CD4-positive, alpha-beta memory T cell (primary cell): ENCODE results near the gene YIPF3. TPM values are rescaled to one million over a fixed set of nuclear protein-coding genes. Genes with fewer than 3 reads are reported as not detected.
"Not testable (repeated sequence)": the region's sequence is repeated elsewhere in the genome, so short reads cannot be mapped to it uniquely, and the experiment has no call there.

Source experiments
- CTCF ChIA-PET: fragments of 350-600 bp; sonication (Branson Sonifier 250); formaldehyde crosslinking; loops from one replicate; lab custom pipeline; 2021; ENCODE audit warnings: inconsistent platforms; ENCODE audit not compliant: partially characterized antibody; lab: Charles Lee
- POLR2A ChIA-PET: fragments of 350-600 bp; sonication (Branson Sonifier 250); formaldehyde crosslinking; loops from one replicate; lab custom pipeline; 2021; ENCODE audit not compliant: partially characterized antibody; lab: Charles Lee
- DNase-seq, 5 donors: peaks; one replicate each; pipeline versions ENCODE4 v3.0.0 to v3.0.0-alpha.2; 2020 to 2022; ENCODE audit warnings: mixed read lengths in 1 of 5
- H3K27ac ChIP-seq: one replicate; pipeline ENCODE4 v1.7.0; 2013; ENCODE audit warnings: low read depth, low read length
- H3K27me3 ChIP-seq: 2 replicates; pipeline ENCODE4 v1.7.0; 2013; ENCODE audit warnings: mild to moderate bottlenecking, low read length, moderate library complexity; ENCODE audit not compliant: insufficient read depth
- H3K36me3 ChIP-seq: 2 replicates; pipeline ENCODE4 v1.7.0; 2013; ENCODE audit warnings: mild to moderate bottlenecking, low read length, moderate library complexity; ENCODE audit not compliant: insufficient read depth
- H3K4me1 ChIP-seq: 2 replicates; pipeline ENCODE4 v1.7.0; 2013; ENCODE audit warnings: mild to moderate bottlenecking, low read length, moderate library complexity; ENCODE audit not compliant: insufficient read depth
- H3K4me3 ChIP-seq, 2 donors: one replicate each; pipeline ENCODE4 v1.7.0; 2013; ENCODE audit warnings: low read length in 2 of 2, mild to moderate bottlenecking in 1 of 2
- H3K9me3 ChIP-seq, 2 donors: one replicate each; pipeline ENCODE4 v1.7.0; 2013; ENCODE audit warnings: low read length in 2 of 2, control low read depth in 1 of 2; ENCODE audit not compliant: control insufficient read depth in 1 of 2
- H3K27ac Mint-ChIP-seq, 7 donors: one replicate each; pipeline ENCODE4 v1.8.0; 2020 to 2021; ENCODE audit warnings: mixed read lengths in 7 of 7, mild to moderate bottlenecking in 6 of 7, inconsistent platforms in 3 of 7, moderate library complexity in 3 of 7
- H3K27me3 Mint-ChIP-seq, 2 donors: one replicate each; pipeline ENCODE4 v1.8.0; 2020 to 2021; ENCODE audit warnings: mixed read lengths in 2 of 2
- H3K36me3 Mint-ChIP-seq, 2 donors: one replicate each; pipeline ENCODE4 v1.8.0; 2020 to 2021; ENCODE audit warnings: mixed read lengths in 2 of 2, inconsistent platforms in 1 of 2, mild to moderate bottlenecking in 1 of 2
- H3K4me1 Mint-ChIP-seq, 4 donors: one replicate each; pipeline ENCODE4 v1.8.0; 2020 to 2021; ENCODE audit warnings: mixed read lengths in 4 of 4, mild to moderate bottlenecking in 1 of 4
- H3K4me3 Mint-ChIP-seq, 8 donors: one replicate each; pipeline ENCODE4 v1.8.0; 2020 to 2021; ENCODE audit warnings: mixed read lengths in 8 of 8, mild to moderate bottlenecking in 7 of 8, moderate library complexity in 6 of 8, inconsistent platforms in 3 of 8
- H3K9me3 Mint-ChIP-seq, 8 donors: one replicate each; pipeline ENCODE4 v1.8.0; 2020 to 2021; ENCODE audit warnings: mixed read lengths in 8 of 8, mild to moderate bottlenecking in 5 of 8, inconsistent platforms in 3 of 8, moderate library complexity in 1 of 8
- intact Hi-C: fragments of 100-400 bp; cut with micrococcal nuclease; formaldehyde crosslinking; loops from one replicate; pipeline ENCODE4 v1.15.1; 2023
- polyA plus RNA-seq, 2 donors: library from polyadenylated mRNA; unstranded; fragments of 300-500 nt; fragmentation: Illumina TruSeq; gene quantifications; one replicate each; pipeline ENCODE4 v1.2.3, GENCODE V29; 2021
- total RNA-seq, 2 experiments: library from RNA; stranded (reverse); gene quantifications; one replicate each; pipeline ENCODE4 v1.2.3, GENCODE V29; 2021

The YIPF3 gene
- total and polyA plus RNA-seq, 4 experiments from 2014 or later = 74.8 to 94.7 (median 82.5) TPM

GRCh38 chr6:43499028-43499815, 17.5 kb downstream of the YIPF3 start:
- DNase-seq = no peak
- Histone ChIP-seq H3K9me3 (no peaks in the 10 kb centered on the region), H3K27ac (no peak overlapping the region), H3K27me3 (no peaks in the 10 kb centered on the region), H3K36me3 (peaks cover 45% of the 10 kb centered on the region), H3K4me1 (peaks cover 20% of the 10 kb centered on the region), H3K4me3 (no peak overlapping the region)
- ChIA-PET POLR2A (interaction anchor here (0.7 to 1.6 kb wide), 2 partner anchors 8 to 16 kb away, joined by 3 to 4 read pairs; no protein-coding TSS in a partner anchor), CTCF (interaction anchor here (1.1 kb wide), 1 partner anchor 45 kb away, joined by 3 read pairs; no protein-coding TSS in a partner anchor)
- H3K27me3 Mint-ChIP-seq = no peaks in the 10 kb centered on the region
- H3K36me3 Mint-ChIP-seq = peaks cover 39 to 58% of the 10 kb centered on the region in 2 donors
- intact Hi-C loops = no loop called here
- peak overlapping the region in 3 of 7 donors; percentile 13 to 86 (median 18) for H3K27ac Mint-ChIP-seq
- H3K4me1 Mint-ChIP-seq = peaks cover 9 to 21% (median 14%) of the 10 kb centered on the region in 4 donors
- no peaks in the 10 kb centered on the region for H3K9me3 Mint-ChIP-seq
- no peak overlapping the region for H3K4me3 Mint-ChIP-seq

GRCh38 chr6:43498291-43498690, 18.4 kb downstream of the YIPF3 start:
- Mint-ChIP-seq H3K36me3 (peaks cover 33 to 52% of the 10 kb centered on the region in 2 donors), H3K4me1 (peaks cover 13 to 28% (median 22%) of the 10 kb centered on the region in 4 donors), H3K27ac (peak overlapping the region in 2 of 7 donors; percentile 62 to 82)
- DNase-seq, H3K27me3 Mint-ChIP-seq, intact Hi-C loops, H3K4me3 Mint-ChIP-seq, H3K27me3 ChIP-seq, H3K4me3 ChIP-seq, H3K27ac ChIP-seq, H3K9me3 Mint-ChIP-seq, H3K9me3 ChIP-seq: not testable (repeated sequence)
- CTCF ChIA-PET = interaction anchor here (0.6 to 1.7 kb wide), 5 partner anchors 9 to 518 kb away, joined by 3 to 7 read pairs (median 3); partner anchors contain the start of gene LRRC73
- POLR2A ChIA-PET = interaction anchor here (1.1 to 1.6 kb wide), 3 partner anchors 9 to 43 kb away, joined by 3 to 4 read pairs (median 3); partner anchors contain the start of gene DLK2
- H3K36me3 ChIP-seq = peaks cover 43% of the 10 kb centered on the region
- H3K4me1 ChIP-seq = peaks cover 30% of the 10 kb centered on the region

DNA sequence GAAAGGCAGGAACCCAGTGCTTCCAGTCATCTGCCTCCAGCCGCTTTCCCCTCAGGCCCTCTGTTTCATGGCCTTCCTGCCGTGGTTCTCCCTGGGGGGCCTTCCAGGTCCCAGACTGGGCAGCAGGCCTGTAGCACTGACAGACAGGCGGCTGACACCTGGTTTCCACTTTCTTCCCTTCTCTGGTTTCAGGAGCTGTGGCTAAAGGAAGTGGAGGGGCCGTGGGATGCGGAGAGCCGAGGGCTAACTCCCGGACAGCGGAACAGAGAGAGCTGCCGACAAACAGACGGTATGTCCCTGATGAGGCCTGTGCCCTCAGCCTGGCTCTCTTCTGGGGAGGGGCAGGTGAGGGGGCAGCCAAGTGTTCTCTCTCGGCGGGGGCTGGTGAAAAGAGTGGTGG, 19.0 kb downstream of the YIPF3 start:
- H3K36me3 ChIP-seq = peaks cover 37% of the 10 kb centered on the region
- peaks cover 33% of the 10 kb centered on the region for H3K4me1 ChIP-seq
- Mint-ChIP-seq H3K4me3 (no peak overlapping the region), H3K4me1 (peaks cover 16 to 32% (median 27%) of the 10 kb centered on the region in 4 donors), H3K36me3 (peaks cover 27 to 47% of the 10 kb centered on the region in 2 donors), H3K27ac (peak overlapping the region in 5 of 7 donors; percentile 47 to 83 (median 62)), H3K27me3 (no peaks in the 10 kb centered on the region), H3K9me3 (no peaks in the 10 kb centered on the region)
- intact Hi-C loops = no loop called here
- H3K4me3 ChIP-seq = no peak overlapping the region
- POLR2A ChIA-PET = interaction anchor here (1.1 to 1.5 kb wide), 2 partner anchors 18 to 43 kb away, joined by 3 read pairs; partner anchors contain the start of gene DLK2
- H3K27me3 ChIP-seq = no peaks in the 10 kb centered on the region
- no peaks in the 10 kb centered on the region for H3K9me3 ChIP-seq
- DNase-seq = no peak
- no peak overlapping the region for H3K27ac ChIP-seq
- CTCF ChIA-PET = interaction anchor here (0.6 to 9.1 kb wide), 5 partner anchors 7 to 518 kb away, joined by 3 to 108 read pairs (median 4); partner anchors contain the start of gene LRRC73

- peaks cover 33% of the 10 kb centered on the region for H3K4me1 ChIP-seq
- no peak overlapping the region for H3K27ac ChIP-seq
- H3K4me1 Mint-ChIP-seq = peaks cover 20 to 37% (median 27%) of the 10 kb centered on the region in 4 donors
- intact Hi-C loops = no loop called here
- H3K9me3 ChIP-seq = no peaks in the 10 kb centered on the region
- H3K27me3 ChIP-seq = no peaks in the 10 kb centered on the region
- peak overlapping the region in 4 of 7 donors; percentile 47 to 83 (median 72) for H3K27ac Mint-ChIP-seq
- DNase-seq = no peak
- H3K36me3 ChIP-seq = peaks cover 31% of the 10 kb centered on the region
- H3K36me3 Mint-ChIP-seq = peaks cover 21 to 41% of the 10 kb centered on the region in 2 donors
- no peaks in the 10 kb centered on the region for H3K27me3 Mint-ChIP-seq
- CTCF ChIA-PET = interaction anchor here (1.7 to 9.1 kb wide), 3 partner anchors 7 to 42 kb away, joined by 4 to 108 read pairs (median 30); partner anchors contain the start of genes DLK2 and LRRC73
- POLR2A ChIA-PET = interaction anchor here (1.5 kb wide), 1 partner anchor 42 kb away, joined by 3 read pairs; the partner anchor contains the start of gene DLK2
- H3K9me3 Mint-ChIP-seq = no peaks in the 10 kb centered on the region
- no peak overlapping the region for H3K4me3 Mint-ChIP-seq
- no peak overlapping the region for H3K4me3 ChIP-seq
These were observed 19.7 kb downstream of the YIPF3 start for GRCh38 chr6:43497129-43497396.

DNA sequence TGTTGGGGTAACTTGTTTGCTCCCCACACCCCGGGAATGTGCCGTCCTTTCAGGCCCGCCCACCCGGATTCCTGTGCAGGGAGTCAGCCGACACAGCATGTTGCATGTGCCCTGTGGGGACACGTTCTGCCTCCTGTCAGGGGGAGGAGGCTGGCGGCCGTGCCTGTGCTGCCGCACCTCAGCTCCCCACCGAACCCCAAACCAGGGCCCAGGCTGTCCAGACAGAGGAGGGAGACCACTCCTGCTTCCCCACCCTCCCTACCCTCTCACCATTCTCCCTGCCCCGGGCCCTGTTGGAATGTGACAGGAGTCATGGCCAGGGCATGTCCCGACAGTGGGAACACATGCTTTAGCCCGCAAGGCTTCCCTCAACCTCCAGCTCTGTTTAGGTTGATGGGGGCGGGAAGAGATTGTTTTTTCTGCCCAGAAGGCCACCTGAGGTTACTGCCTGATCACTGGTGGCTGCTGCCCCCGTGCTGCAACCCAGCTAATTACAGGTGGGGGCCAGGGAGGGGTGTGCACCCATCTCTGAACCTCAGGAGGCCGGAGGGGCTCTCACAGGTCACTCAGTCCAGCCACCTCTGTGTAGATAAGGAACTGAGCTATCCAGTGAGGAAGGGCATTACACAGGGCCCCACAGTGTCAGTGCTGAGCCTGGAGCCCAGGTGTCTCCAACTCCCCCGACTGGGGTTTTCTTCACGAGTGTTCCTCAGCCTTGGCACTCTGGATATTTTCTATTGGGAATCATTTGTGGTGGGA, 20.2 kb downstream of the YIPF3 start:
- Mint-ChIP-seq H3K27me3 (no peaks in the 10 kb centered on the region), H3K4me3 (no peak overlapping the region), H3K4me1 (peaks cover 20 to 37% (median 27%) of the 10 kb centered on the region in 4 donors), H3K36me3 (peaks cover 16 to 36% of the 10 kb centered on the region in 2 donors), H3K27ac (peak overlapping the region in 5 of 7 donors; percentile 47 to 85 (median 65)), H3K9me3 (no peaks in the 10 kb centered on the region)
- Histone ChIP-seq H3K36me3 (peaks cover 30% of the 10 kb centered on the region), H3K27ac (no peak overlapping the region), H3K27me3 (no peaks in the 10 kb centered on the region), H3K4me3 (no peak overlapping the region), H3K9me3 (no peaks in the 10 kb centered on the region), H3K4me1 (peaks cover 33% of the 10 kb centered on the region)
- CTCF ChIA-PET = interaction anchor here (1.0 to 9.1 kb wide), 8 partner anchors 8 to 188 kb away, joined by 3 to 108 read pairs (median 6); partner anchors contain the start of genes ABCC10, CRIP3, DLK2 and LRRC73
- POLR2A ChIA-PET = interaction anchor here (0.9 to 4.0 kb wide), 4 partner anchors 10 to 69 kb away, joined by 3 to 33 read pairs (median 8); partner anchors contain the start of genes ABCC10, POLR1C, TJAP1 and YIPF3
- DNase-seq = no peak
- intact Hi-C loops = no loop called here

DNA sequence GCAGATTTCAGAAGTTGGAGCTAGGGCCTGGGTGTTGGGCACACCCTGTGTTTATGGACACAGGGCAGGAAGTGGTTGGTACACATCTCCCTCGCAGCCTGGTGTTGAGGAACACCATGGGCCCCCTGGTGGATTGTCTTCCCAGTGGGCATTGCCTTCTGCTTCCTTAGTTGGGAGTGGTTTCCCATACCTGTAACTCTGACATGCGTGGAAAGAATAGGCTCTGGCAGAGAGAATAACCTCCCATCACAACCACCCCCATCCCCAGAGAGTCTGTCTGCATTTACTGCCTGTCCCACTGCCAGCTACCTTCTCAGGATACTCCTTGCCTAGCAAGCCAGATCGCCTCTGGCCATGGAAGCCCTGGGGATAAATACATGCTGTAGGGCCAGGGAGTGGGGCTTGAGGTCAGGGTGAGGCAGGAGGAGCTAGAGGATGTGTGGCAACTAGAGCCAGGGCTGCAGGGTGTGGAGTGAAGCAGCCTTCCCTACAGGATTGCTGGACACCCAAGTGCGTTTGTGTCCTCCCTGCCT, 21.3 kb downstream of the YIPF3 start:
- peaks cover 20 to 37% (median 27%) of the 10 kb centered on the region in 4 donors for H3K4me1 Mint-ChIP-seq
- Histone ChIP-seq H3K27me3 (no peaks in the 10 kb centered on the region), H3K9me3 (no peaks in the 10 kb centered on the region), H3K27ac (peak overlapping the region; percentile 8), H3K36me3 (peaks cover 24% of the 10 kb centered on the region), H3K4me3 (no peak overlapping the region), H3K4me1 (peaks cover 33% of the 10 kb centered on the region)
- peak overlapping the region; percentile 85 to 96 (median 92) for H3K27ac Mint-ChIP-seq
- ChIA-PET POLR2A (interaction anchor here (0.9 to 4.7 kb wide), 7 partner anchors 9 to 68 kb away, joined by 3 to 33 read pairs (median 7); partner anchors contain the start of genes ABCC10, DLK2, LRRC73 and POLR1C), CTCF (interaction anchor here (0.7 to 9.1 kb wide), 20 partner anchors 9 to 531 kb away, joined by 3 to 108 read pairs (median 4); partner anchors contain the start of genes ABCC10, CRIP3, DLK2 and POLR1C)
- peak in 3 of 5 donors; percentile 32 to 41 (median 37) for DNase-seq
- peaks cover 8 to 28% of the 10 kb centered on the region in 2 donors for H3K36me3 Mint-ChIP-seq
- intact Hi-C loops = loop anchor here (1.0 kb wide), 1 partner anchor 41 kb away; no protein-coding TSS in a partner anchor
- H3K4me3 Mint-ChIP-seq = peak overlapping the region in 7 of 8 donors; percentile 44 to 82 (median 63)
- no peaks in the 10 kb centered on the region for H3K9me3 Mint-ChIP-seq
- no peaks in the 10 kb centered on the region for H3K27me3 Mint-ChIP-seq
